Activated CD8-positive, alpha-beta memory T cell treated with anti-CD3 and anti-CD28 coated beads for 24 hours (primary cell): ENCODE measurements around the gene MCEE.
"Not testable (repeated sequence)": the region's sequence is repeated elsewhere in the genome, so short reads cannot be mapped to it uniquely, and the experiment has no call there.

Experiments used
- DNase-seq: peaks from one replicate; pipeline ENCODE4 v3.0.0-alpha.2; 2020

The MCEE gene

GRCh38 chr2:71125506-71126294 is 4.3 kb downstream of the MCEE start:
- no peak for DNase-seq

DNA sequence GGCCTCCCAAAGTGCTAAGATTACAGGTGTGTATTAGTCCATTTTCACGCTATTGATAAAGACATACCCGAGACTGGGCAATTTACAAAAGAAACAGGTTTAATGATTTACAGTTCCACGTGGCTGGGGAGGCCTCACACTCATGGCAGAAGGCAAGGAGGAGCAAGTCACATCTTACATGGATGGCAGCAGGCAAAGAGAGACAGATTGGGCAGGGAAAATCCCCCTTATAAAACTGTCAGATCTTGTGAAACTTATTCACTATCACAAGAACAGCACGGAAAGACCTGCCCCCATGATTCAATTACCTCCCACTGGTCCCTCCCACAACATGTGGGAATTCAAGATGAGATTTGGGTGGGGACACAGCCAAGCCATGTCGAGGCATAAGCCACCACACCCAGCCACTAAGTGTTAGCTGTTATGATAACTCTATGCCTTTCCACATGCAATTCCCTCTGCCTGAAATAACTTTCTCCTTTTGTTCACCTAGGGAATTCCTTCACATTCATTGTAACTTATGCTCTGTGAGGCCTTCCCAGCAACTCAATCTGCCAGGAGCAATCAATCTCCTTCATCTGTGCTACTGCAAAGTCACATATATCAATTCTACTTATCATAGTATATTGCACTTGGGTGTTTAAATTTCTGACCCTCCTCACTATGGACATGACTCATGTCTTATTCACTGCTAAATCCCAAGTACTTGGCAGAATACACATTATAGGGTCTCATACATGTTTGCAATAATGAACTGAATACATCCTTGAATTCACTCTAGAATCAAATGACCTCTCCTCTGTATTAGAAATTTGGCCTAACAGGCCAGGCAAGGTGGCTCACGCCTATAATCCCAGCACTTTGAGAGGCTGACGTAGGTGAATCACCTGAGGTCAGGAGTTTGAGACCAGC is 7.4 kb downstream of the MCEE start:
- DNase-seq: no peak

DNA sequence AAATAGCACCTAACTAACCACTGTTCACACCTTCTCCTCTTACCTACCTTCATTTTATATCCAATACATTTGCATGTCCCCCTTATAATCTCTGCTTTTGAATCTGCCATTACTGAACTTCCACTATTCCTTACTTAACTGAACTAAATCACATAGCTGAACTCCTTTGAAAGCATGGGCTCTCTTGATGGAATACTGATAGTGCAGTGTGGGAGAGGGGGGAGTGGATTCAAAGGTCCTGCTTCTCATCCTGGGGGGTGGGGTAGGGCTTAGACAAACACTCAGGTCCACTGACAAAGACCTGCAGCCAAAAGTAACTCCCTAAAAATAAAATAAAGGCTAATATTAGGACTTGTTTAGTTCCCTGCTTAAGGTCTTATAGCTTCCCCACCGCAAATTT is 8.6 kb downstream of the MCEE start:
- DNase-seq: no peak

DNA sequence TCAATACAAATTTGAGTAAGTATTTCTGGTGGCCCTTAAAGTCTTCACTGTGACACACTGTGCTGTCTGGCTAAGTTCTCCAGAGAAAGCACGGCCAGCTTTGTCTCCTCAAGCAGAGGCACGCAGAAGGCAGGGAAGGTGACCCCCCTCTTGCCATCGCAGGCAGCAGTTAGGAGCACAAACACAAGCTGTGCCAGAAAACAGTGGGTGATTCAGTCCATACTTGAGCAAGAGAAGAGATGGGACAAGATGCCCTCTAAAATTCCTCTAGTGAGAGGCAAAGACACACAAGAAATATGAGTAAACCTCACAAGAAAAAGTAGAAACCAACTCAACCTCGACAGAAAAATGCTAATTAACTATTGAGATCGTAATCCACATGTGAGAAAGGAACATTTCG is 9.8 kb downstream of the MCEE start:
- no peak for DNase-seq

- no peak for DNase-seq
Measured at GRCh38 chr2:71117063-71117462, 13.0 kb downstream of the MCEE start.

GRCh38 chr2:71113843-71114242 is 16.2 kb downstream of the MCEE start:
- DNase-seq: no peak

DNA sequence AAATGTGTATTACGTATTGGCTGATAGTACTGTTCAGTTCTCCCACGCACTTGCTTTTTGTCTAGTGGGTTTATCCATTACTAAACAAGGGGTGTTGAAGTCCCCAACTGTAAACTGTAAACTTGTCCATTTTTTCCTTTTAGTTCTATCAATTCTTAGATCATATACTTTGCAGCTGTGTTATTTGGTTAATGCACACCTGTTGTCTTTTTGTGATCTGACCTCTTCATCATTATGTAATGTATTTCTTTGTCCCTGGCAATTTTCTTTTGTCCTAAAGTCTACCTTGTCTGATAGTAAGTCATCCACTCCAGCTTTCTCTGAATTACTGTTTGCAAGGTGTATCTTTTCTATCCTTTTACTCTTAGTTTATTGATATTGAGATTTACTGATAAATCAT is 21.9 kb downstream of the MCEE start:
- DNase-seq: no peak

DNA sequence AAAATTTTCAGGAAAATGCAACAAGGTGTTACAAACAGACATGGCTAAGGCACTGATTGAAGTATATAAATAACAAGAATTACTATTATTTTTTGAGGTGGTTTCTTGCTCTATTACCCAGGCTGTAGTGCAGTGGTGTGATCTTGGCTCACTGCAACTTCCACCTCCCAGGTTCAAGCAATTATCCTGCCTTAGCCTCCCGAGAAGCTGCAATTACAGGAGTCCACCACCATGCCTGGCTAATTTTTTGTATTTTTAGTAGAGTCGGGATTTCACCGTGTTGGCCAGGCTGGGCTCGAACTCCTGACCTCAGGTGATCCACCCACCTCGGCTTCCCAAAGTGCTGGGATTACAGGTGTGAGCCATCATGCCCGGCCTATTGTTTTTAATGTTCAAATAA is 23.6 kb downstream of the MCEE start:
- not testable (repeated sequence) for DNase-seq

- no peak for DNase-seq
Measured at GRCh38 chr2:71103809-71104208, 26.2 kb downstream of the MCEE start.

DNA sequence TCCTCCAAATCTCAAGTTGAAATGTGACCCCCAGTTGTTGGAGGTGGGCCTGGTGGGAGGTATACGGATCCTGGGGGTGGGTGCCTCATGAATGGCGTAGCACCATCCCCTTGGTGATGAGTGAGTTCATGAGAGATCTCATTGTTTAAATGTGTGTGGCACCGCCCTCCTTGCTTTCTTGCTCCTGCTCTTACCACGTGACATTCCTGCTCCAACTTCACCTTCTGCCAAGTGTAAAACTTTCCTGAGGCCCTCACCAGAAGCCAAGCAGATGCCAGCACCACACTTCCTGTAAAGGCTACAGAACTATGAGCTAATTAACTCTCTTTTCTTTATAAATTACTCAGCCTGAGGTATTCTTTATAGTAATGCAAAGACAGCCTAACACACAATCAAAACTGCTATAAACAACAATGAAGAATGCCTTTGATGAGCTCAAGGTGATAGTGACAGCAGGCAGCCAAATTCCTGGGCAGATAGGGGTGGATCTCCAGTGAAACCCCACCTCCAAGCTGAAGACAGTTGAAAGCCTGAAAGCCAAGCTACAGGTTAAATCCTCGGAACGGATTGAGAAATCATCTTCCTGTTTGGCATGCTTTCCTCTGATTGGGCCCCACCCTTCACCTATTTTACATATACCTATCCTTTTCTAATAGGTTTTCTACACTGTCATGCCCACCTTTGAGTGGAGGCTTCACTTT is 26.9 kb downstream of the MCEE start:
- no peak for DNase-seq

DNA sequence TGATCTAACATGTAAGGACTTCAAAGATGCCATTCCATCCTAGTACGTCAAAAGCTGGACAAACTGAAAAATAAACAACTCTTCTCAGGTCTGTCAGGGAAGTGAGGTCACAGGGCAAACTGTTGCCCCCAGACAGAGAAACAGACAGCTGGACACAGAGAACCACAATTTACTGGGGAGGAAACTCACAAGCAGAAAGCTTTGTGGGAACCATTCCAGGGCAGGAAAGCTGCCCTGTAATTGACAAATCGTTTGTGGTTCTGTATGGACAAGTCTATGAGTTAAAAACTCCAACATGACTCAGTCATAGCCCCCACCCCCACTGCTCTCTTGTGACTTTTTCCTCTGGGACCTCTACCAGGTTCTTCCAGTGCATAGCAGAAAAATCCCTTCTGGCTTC is 28.4 kb downstream of the MCEE start:
- DNase-seq: no peak

- DNase-seq: peak; percentile 68
Measured at GRCh38 chr2:71100195-71100964, 29.6 kb downstream of the MCEE start.

GRCh38 chr2:71092491-71093260 is 37.4 kb downstream of the MCEE start:
- DNase-seq: not testable (repeated sequence)

DNA sequence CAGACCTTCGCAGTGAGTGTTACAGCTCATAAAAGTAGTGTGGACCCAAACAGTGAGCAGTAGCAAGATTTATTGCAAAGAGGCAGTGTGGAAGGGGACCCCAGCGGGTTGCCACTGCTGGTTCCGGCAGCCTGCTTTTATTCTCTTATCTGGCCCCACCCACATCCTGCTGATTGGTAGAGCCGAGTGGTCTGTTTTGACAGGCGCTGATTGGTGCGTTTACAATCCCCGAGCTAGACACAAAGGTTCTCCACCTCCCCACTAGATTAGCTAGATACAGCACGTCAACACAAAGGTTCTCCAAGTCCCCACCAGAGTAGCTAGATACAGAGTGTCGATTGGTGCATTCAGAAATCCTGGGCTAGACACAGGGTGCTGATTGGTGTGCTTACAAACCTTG is 38.2 kb downstream of the MCEE start:
- DNase-seq: not testable (repeated sequence)

GRCh38 chr2:71089475-71089874 is 40.6 kb downstream of the MCEE start:
- not testable (repeated sequence) for DNase-seq

DNA sequence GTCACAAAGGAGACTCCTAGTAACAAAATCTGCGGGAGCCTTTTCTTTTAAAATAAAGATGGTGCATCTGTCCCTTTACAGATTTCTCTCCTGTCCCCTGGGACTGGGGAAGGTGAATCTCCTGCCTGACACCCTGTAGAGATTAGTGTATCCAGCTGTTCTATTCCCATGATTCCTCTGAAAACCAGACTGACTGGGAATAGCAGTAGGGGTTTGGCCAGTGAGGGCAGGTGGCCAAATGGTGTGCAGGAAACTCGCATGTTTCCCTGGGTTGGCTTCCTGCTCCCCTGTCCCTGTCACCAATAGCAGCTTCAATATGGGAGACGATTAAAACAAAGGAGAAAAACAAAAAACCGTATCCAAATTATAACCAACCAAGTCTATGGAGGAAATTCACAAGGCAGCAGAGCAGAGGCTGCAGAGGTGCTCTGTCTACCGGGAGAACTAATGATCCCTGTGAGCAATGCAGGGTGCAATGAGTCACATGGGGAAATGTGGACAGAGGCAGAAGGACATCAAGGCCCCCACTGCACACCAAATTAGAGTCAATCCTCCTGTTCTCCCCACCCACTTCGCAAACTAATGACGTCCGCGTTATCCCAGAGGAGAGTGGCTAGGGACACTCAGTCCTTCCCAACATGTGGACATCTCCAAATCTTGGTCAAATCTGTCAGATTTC is 44.6 kb downstream of the MCEE start:
- not testable (repeated sequence) for DNase-seq

DNA sequence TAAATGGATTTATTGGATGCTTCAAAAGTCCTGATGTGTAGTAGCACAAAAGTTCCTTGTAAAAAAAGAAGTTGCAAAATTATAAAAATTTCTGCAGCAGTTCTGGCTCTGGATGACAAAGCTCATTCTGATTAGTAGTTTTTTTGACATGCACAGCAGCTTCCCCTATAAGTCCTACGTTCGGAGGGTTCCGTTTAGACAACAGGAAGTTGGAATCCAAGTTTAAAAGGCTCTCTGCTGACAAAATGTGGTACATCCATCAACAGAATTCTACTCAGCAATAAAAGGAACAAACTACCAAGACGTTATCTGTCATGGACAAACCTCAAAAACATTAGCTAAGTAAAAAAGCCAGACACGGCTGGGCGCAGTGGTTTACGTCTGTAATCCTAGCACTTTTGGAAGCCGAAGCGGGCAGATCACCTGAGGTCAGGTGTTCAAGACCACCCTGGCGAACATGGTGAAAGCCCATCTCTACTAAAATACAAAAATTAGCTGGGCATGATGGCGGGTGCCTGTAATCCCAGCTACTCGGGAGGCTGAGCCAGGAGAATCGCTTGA is 46.2 kb downstream of the MCEE start:
- DNase-seq: not testable (repeated sequence)

DNA sequence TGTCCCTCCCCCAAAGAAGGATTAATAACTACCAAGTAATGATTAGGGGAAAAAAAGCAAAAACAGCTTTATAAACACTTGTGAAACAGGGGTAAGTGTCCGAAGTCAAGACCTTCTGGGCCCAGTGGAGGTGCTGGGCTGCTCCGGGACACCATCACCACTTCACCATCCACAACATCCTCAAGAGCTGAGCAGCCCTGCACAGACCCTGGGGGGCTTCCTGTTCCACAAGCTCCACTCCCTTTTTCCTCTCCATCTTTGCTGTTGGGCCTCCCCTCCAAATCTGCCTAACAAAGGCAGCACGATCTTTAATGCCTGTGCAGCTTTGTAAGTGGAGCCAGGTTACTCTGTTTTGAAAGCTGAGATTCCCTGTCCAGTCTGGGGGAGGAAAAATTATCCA is 46.7 kb downstream of the MCEE start:
- DNase-seq: not testable (repeated sequence)

DNA sequence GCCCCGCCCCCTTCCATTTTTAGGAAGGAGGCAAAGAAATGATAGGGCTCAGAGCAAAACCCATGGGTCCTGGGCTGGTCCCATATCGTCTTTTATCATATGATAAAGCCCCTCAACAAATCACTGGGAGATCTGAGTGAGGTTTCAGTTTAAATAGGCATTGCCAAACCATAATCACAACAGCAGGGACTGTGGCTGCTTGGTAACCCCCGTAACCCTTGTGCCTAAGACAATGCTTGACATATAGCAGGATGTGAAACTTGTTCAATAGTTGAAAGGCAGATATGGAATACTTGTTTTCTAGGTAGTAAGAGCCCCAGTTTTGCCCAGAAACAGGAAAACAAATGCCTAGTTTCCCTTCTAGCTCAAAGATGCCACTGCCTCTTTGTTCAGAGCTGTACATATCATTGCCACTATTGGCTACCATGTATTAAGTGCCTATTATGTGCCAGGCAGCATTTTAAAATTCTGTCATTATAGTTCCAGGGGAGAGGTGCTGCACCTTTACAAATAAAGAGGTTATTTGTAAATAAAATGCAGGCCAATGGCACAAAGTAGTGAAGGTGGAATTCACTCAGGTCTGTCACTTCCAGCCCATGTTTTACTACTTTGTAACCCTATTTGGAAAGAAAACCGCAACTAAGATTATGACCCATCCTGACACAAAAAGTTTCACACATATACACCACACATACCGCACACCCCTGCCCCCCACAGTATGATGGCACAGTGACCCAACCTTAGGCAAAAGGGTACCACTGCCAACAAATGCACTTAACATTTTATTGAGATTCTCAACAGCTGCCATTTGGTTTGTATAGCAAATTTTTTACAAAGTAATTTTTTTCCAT is 47.4 kb downstream of the MCEE start:
- DNase-seq: peak; percentile 68

- no peak for DNase-seq
Measured at GRCh38 chr2:71078624-71079023, 51.4 kb downstream of the MCEE start.
